ENCODE results near the gene ZCWPW2.

The ZCWPW2 gene

DNA sequence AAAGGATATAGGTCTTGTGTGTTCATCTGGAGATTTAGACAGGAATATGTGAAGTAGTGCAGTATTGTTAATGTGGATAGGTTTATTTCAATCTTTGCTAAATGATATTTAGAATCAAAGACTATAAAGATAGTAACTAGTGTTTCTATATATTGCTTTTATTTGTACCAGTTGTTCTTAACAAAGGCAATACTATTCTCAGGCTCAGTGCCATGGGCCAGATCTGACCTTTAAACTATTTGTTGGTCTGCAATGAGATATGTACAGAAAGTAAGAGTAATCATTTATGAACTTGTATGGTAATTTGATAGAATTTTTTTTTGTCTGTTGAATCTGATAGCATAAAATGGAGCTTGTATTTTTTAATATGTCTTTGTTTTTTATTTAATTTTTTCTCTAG lies 146.8 kb downstream of the ZCWPW2 start:
- no peaks in the 10 kb centered on the region for H3K36me3 ChIP-seq (ENCODE audit: control insufficient read depth in 2 of 2, insufficient read depth in 2 of 2, low read length in 2 of 2)

DNA sequence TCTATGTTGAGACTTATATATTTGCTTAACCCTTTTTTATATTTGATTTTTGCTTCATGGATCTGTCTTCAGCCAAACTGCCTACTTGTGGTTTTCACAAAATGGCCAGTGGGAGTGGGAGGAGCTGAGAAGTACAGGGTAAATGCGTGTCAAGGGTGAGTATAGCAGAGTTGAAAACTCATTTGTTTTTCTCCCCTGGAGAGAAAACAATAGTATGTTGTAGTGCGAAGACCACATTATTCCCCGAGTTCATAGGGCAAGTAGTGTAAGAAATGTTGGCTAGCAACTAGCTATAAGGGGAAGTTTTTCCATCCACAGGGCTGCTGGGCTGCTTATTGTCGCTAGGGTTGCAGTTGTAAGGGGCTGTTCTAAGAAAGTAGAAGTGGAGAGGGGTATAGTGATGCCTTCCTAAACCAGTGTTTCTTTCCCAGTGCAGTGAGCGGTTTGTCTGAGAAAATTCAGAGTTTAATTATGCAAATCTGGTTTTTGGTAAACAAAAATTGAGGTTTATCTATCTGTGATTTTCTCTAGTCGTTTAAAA lies 153.9 kb downstream of the ZCWPW2 start:
- Histone ChIP-seq H3K9ac (ENCODE audit: low read length in 2 of 2) (no peak overlapping the region), H3K27ac (ENCODE audit: low read length) (no peak overlapping the region), H3K36me3 (ENCODE audit: control insufficient read depth in 2 of 2, insufficient read depth in 2 of 2, low read length in 2 of 2) (no peaks in the 10 kb centered on the region), H3K4me1 (ENCODE audit: control insufficient read depth, insufficient read depth, low read length) (no peaks in the 10 kb centered on the region), H3K4me3 (ENCODE audit: low read length in 2 of 2) (no peak overlapping the region), H3K9me3 (ENCODE audit: control insufficient read depth in 2 of 2, low read length in 2 of 2) (no peaks in the 10 kb centered on the region), H3K27me3 (ENCODE audit: control insufficient read depth in 1 of 2, insufficient read depth in 2 of 2, low read length in 2 of 2) (no peaks in the 10 kb centered on the region)

More for the DNA sequence above, 146.8 kb downstream of the ZCWPW2 start:
- Histone ChIP-seq H3K4me1 (ENCODE audit: control insufficient read depth, insufficient read depth, low read length) (no peaks in the 10 kb centered on the region), H3K9me3 (ENCODE audit: control insufficient read depth in 2 of 2, low read length in 2 of 2) (no peaks in the 10 kb centered on the region), H3K9ac (ENCODE audit: low read length in 2 of 2) (no peak overlapping the region), H3K27me3 (ENCODE audit: control insufficient read depth in 1 of 2, insufficient read depth in 2 of 2, low read length in 2 of 2) (no peaks in the 10 kb centered on the region), H3K4me3 (ENCODE audit: low read length in 2 of 2) (no peak overlapping the region), H3K27ac (ENCODE audit: low read length) (no peak overlapping the region)

DNA sequence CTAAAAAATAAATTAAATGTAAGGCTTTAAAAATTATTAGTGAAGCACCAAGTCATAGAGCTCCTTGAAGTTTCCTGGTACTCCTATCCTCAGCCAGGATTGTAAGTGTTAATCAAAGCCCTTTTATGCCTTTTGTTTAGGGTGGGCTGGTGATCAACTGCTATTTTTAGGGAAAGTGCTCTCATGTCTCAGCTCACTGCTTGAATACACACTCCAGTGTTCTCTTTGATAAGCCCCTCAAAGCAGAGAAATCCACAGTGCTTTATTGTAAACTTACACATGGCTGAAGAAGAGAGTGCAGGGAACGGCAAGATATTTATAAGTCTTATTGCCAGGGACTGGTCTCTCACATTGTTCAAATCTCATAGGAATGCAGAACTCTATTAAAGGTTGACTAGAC lies 156.5 kb downstream of the ZCWPW2 start:
- Histone ChIP-seq H3K27ac (ENCODE audit: low read length) (no peak overlapping the region), H3K36me3 (ENCODE audit: control insufficient read depth in 2 of 2, insufficient read depth in 2 of 2, low read length in 2 of 2) (no peaks in the 10 kb centered on the region), H3K9me3 (ENCODE audit: control insufficient read depth in 2 of 2, low read length in 2 of 2) (no peaks in the 10 kb centered on the region), H3K9ac (ENCODE audit: low read length in 2 of 2) (no peak overlapping the region), H3K4me3 (ENCODE audit: low read length in 2 of 2) (no peak overlapping the region), H3K4me1 (ENCODE audit: control insufficient read depth, insufficient read depth, low read length) (no peaks in the 10 kb centered on the region), H3K27me3 (ENCODE audit: control insufficient read depth in 1 of 2, insufficient read depth in 2 of 2, low read length in 2 of 2) (no peaks in the 10 kb centered on the region)

DNA sequence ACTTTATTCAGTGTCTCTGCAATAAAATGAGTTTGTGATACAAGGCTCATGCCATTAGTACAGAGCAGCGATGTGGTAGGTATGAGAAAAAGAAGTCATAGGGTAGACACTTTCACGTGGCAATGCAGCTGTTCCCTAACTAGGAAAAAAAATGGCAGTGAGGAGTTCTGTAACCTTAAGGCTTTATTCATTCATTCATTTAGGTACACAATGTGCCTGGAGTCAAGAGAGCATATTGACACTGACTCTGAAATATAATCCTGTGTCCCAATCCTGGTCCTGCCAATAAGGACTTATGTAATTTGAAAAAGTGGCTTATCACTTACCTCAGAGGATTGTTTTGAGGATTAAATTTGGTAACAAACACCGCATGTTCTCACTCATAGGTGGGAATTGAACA lies 173.1 kb downstream of the ZCWPW2 start:
- no peak overlapping the region for H3K27ac ChIP-seq (ENCODE audit: low read length)

DNA sequence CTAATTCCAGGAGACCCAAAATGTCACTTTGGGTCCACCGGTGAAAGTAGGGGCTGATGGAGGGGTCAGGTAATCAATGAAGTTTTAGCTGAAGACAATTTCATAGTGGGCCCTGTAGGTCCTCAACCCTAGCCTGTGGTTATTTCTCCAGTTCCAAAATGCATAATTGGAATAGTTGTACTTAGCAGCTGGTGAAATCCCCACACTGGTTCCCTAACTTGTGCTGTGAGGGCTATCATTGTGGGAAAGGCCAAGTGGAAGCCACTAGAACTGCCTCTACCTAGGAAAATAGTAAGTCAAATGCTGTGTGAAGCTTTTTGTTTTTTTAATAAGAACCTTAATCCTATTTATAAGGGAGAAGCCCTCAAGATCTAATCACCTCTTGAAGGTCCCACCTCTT lies 193.8 kb downstream of the ZCWPW2 start:
- Histone ChIP-seq H3K4me1 (ENCODE audit: control insufficient read depth, insufficient read depth, low read length) (no peaks in the 10 kb centered on the region), H3K9me3 (ENCODE audit: control insufficient read depth in 2 of 2, low read length in 2 of 2) (peaks cover 4 to 8% of the 10 kb centered on the region in 2 donors), H3K9ac (ENCODE audit: low read length in 2 of 2) (no peak overlapping the region), H3K27ac (ENCODE audit: low read length) (no peak overlapping the region), H3K4me3 (ENCODE audit: low read length in 2 of 2) (no peak overlapping the region), H3K27me3 (ENCODE audit: control insufficient read depth in 1 of 2, insufficient read depth in 2 of 2, low read length in 2 of 2) (no peaks in the 10 kb centered on the region), H3K36me3 (ENCODE audit: control insufficient read depth in 2 of 2, insufficient read depth in 2 of 2, low read length in 2 of 2) (no peaks in the 10 kb centered on the region)

More for the DNA sequence above, 173.1 kb downstream of the ZCWPW2 start:
- Histone ChIP-seq H3K27me3 (ENCODE audit: control insufficient read depth in 1 of 2, insufficient read depth in 2 of 2, low read length in 2 of 2) (no peaks in the 10 kb centered on the region), H3K4me1 (ENCODE audit: control insufficient read depth, insufficient read depth, low read length) (no peaks in the 10 kb centered on the region), H3K36me3 (ENCODE audit: control insufficient read depth in 2 of 2, insufficient read depth in 2 of 2, low read length in 2 of 2) (no peaks in the 10 kb centered on the region), H3K9me3 (ENCODE audit: control insufficient read depth in 2 of 2, low read length in 2 of 2) (no peaks in the 10 kb centered on the region), H3K4me3 (ENCODE audit: low read length in 2 of 2) (no peak overlapping the region), H3K9ac (ENCODE audit: low read length in 2 of 2) (no peak overlapping the region)

DNA sequence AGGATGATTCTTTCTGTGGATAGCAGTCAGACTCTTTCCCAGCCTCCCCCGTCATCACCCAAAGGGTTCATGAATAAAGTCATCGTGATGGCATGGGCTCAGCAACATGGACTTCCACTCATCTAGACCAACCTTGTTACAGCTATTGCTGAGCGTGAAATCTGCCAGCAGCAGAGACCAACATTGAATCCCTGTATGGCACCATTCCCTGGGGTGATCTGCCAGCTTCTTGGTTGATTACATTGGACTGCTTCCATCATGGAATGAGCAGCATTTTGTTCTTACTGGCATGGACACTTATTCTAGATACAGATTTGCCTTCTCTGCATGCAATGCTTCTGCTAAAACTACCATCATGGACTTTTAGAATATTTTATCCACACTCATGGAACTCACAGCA lies 195.7 kb downstream of the ZCWPW2 start:
- no peaks in the 10 kb centered on the region for H3K4me1 ChIP-seq (ENCODE audit: control insufficient read depth, insufficient read depth, low read length)
- no peaks in the 10 kb centered on the region for H3K36me3 ChIP-seq (ENCODE audit: control insufficient read depth in 2 of 2, insufficient read depth in 2 of 2, low read length in 2 of 2)
- H3K27me3 ChIP-seq (ENCODE audit: control insufficient read depth in 1 of 2, insufficient read depth in 2 of 2, low read length in 2 of 2) = no peaks in the 10 kb centered on the region
- H3K9me3 ChIP-seq (ENCODE audit: control insufficient read depth in 2 of 2, low read length in 2 of 2) = peaks cover 4 to 8% of the 10 kb centered on the region in 2 donors
- no peak overlapping the region for H3K4me3 ChIP-seq (ENCODE audit: low read length in 2 of 2)
- no peak overlapping the region for H3K27ac ChIP-seq (ENCODE audit: low read length)
- no peak overlapping the region for H3K9ac ChIP-seq (ENCODE audit: low read length in 2 of 2)

DNA sequence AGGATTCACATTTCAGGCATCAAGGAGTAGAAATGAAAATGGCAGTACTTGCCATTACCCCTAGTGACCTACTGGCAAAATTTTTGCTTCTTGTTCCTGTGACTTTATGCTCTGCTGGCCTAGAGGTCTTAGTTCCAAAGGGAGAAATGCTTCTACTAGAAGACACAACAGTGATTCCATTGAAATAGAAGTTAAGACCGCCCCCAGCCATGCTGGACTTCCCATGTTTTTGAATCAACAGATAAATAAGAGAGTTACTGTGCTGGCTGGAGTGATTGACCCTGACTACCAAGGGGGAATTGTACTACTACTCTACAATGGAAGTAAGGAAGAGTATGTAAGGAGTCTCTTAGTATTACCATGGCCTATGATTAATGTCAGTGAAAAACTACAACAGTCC lies 196.3 kb downstream of the ZCWPW2 start:
- Histone ChIP-seq H3K27ac (ENCODE audit: low read length) (no peak overlapping the region), H3K4me3 (ENCODE audit: low read length in 2 of 2) (no peak overlapping the region), H3K4me1 (ENCODE audit: control insufficient read depth, insufficient read depth, low read length) (no peaks in the 10 kb centered on the region), H3K9ac (ENCODE audit: low read length in 2 of 2) (no peak overlapping the region), H3K27me3 (ENCODE audit: control insufficient read depth in 1 of 2, insufficient read depth in 2 of 2, low read length in 2 of 2) (no peaks in the 10 kb centered on the region), H3K36me3 (ENCODE audit: control insufficient read depth in 2 of 2, insufficient read depth in 2 of 2, low read length in 2 of 2) (no peaks in the 10 kb centered on the region), H3K9me3 (ENCODE audit: control insufficient read depth in 2 of 2, low read length in 2 of 2) (peaks cover under 1 to 8% of the 10 kb centered on the region in 2 donors)

DNA sequence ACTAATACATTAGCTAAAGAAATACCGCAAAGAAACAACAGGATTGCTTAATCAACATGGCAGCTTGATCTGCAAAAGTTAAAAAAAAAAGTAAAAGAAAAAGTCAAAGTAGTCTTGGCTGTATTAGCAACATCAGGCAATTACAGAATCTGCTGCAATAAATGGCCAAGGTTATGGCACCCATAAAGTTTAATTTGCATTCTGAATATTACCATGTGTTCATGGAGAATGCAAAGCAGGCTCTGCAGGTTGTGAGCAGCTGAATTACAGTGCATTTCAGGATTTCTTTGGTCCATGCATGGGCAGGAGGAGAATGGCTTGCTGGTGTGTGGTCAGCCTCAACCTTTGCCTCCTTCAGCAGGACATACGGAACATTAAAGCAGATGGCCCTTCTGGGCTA lies 199.2 kb downstream of the ZCWPW2 start:
- Histone ChIP-seq H3K4me3 (ENCODE audit: low read length in 2 of 2) (no peak overlapping the region), H3K27ac (ENCODE audit: low read length) (no peak overlapping the region), H3K27me3 (ENCODE audit: control insufficient read depth in 1 of 2, insufficient read depth in 2 of 2, low read length in 2 of 2) (no peaks in the 10 kb centered on the region), H3K4me1 (ENCODE audit: control insufficient read depth, insufficient read depth, low read length) (no peaks in the 10 kb centered on the region), H3K9ac (ENCODE audit: low read length in 2 of 2) (no peak overlapping the region), H3K36me3 (ENCODE audit: control insufficient read depth in 2 of 2, insufficient read depth in 2 of 2, low read length in 2 of 2) (no peaks in the 10 kb centered on the region), H3K9me3 (ENCODE audit: control insufficient read depth in 2 of 2, low read length in 2 of 2) (no peaks in the 10 kb centered on the region)

DNA sequence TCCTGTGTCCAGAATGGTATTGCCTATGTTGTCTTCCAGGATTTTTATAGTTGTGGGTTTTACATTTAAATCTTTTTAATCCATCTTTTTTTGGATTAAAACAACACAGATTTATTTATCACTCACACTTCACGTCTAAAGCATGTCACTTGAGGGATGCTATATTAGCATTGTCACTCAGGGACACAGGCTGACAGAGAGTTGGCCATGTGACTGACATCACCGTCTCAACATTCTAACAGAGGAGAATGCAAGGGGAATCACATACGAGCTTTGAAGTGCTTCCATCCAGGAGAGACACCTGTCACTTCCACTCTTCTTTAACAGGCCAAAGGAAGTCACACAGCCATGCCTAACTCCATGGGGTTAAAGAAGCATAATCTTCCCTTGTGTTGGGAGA lies 204.7 kb downstream of the ZCWPW2 start:
- H3K4me3 ChIP-seq (ENCODE audit: low read length in 2 of 2) = no peak overlapping the region
- H3K9me3 ChIP-seq (ENCODE audit: control insufficient read depth in 2 of 2, low read length in 2 of 2) = peaks cover 0 to 2% of the 10 kb centered on the region in 2 donors
- H3K27me3 ChIP-seq (ENCODE audit: control insufficient read depth in 1 of 2, insufficient read depth in 2 of 2, low read length in 2 of 2) = no peaks in the 10 kb centered on the region
- H3K4me1 ChIP-seq (ENCODE audit: control insufficient read depth, insufficient read depth, low read length) = no peaks in the 10 kb centered on the region
- H3K9ac ChIP-seq (ENCODE audit: low read length in 2 of 2) = no peak overlapping the region
- H3K27ac ChIP-seq (ENCODE audit: low read length) = no peak overlapping the region
- H3K36me3 ChIP-seq (ENCODE audit: control insufficient read depth in 2 of 2, insufficient read depth in 2 of 2, low read length in 2 of 2) = no peaks in the 10 kb centered on the region

DNA sequence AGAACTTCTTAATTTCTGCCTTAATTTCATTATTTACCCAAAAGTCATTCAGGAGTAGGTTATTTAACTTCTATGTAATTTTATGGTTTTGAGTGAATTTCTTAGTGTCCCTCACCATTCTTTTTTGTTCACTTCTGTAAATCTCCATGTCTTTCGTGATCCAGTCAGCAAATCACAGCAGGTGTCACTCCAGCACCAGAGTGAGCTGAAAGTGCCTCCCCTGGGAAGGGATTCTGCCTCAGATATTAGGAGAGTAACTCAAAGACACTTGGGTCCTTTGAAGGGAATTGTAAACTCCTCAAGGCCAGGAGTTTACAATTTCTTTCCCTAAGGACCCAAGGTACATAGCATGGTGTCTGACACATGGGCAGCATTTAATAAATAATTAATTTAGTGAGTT lies 207.7 kb downstream of the ZCWPW2 start:
- no peaks in the 10 kb centered on the region for H3K27me3 ChIP-seq (ENCODE audit: control insufficient read depth in 1 of 2, insufficient read depth in 2 of 2, low read length in 2 of 2)

DNA sequence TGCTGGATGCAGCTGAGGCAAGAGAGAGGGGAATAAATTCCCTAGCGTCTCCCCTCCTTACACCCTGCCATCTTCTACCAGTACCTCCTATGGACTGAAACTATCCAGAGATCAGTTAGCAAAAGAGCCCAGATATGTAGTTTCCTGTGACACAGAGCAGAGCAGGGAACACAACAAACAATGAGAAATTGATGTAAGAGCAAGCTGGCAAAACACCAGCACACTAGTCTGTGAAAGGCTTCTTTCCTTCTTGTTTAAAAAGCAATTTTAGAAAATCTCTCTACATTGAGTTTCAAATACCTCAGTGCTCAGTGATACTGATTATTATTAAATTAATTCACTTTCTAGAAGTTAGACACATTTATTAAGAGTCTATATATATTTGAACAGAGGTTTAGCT lies 215.7 kb downstream of the ZCWPW2 start:
- Histone ChIP-seq H3K4me3 (ENCODE audit: low read length in 2 of 2) (no peak overlapping the region), H3K4me1 (ENCODE audit: control insufficient read depth, insufficient read depth, low read length) (peaks cover 4% of the 10 kb centered on the region), H3K9me3 (ENCODE audit: control insufficient read depth in 2 of 2, low read length in 2 of 2) (peaks cover 0 to 5% of the 10 kb centered on the region in 2 donors), H3K27me3 (ENCODE audit: control insufficient read depth in 1 of 2, insufficient read depth in 2 of 2, low read length in 2 of 2) (no peaks in the 10 kb centered on the region), H3K9ac (ENCODE audit: low read length in 2 of 2) (no peak overlapping the region), H3K27ac (ENCODE audit: low read length) (no peak overlapping the region), H3K36me3 (ENCODE audit: control insufficient read depth in 2 of 2, insufficient read depth in 2 of 2, low read length in 2 of 2) (no peaks in the 10 kb centered on the region)

More for the DNA sequence above, 207.7 kb downstream of the ZCWPW2 start:
- Histone ChIP-seq H3K9ac (ENCODE audit: low read length in 2 of 2) (no peak overlapping the region), H3K36me3 (ENCODE audit: control insufficient read depth in 2 of 2, insufficient read depth in 2 of 2, low read length in 2 of 2) (no peaks in the 10 kb centered on the region), H3K27ac (ENCODE audit: low read length) (no peak overlapping the region), H3K9me3 (ENCODE audit: control insufficient read depth in 2 of 2, low read length in 2 of 2) (peaks cover 0 to 2% of the 10 kb centered on the region in 2 donors), H3K4me3 (ENCODE audit: low read length in 2 of 2) (no peak overlapping the region), H3K4me1 (ENCODE audit: control insufficient read depth, insufficient read depth, low read length) (no peaks in the 10 kb centered on the region)

All from stomach smooth muscle (tissue), 2 donors.